ENCODE measurements around the gene DRICH1.
"Not testable (repeated sequence)": the region's sequence is repeated elsewhere in the genome, so short reads cannot be mapped to it uniquely, and the experiment has no call there.

The DRICH1 gene

GRCh38 chr22:23598805-23599518 lies 33.2 kb downstream of the DRICH1 start:
- no peak for DNase-seq (ENCODE audit: low read depth)
- no peak overlapping the region for H3K4me3 ChIP-seq (ENCODE audit: low read depth, low read length)
- TF ChIP-seq, protein P1, sequence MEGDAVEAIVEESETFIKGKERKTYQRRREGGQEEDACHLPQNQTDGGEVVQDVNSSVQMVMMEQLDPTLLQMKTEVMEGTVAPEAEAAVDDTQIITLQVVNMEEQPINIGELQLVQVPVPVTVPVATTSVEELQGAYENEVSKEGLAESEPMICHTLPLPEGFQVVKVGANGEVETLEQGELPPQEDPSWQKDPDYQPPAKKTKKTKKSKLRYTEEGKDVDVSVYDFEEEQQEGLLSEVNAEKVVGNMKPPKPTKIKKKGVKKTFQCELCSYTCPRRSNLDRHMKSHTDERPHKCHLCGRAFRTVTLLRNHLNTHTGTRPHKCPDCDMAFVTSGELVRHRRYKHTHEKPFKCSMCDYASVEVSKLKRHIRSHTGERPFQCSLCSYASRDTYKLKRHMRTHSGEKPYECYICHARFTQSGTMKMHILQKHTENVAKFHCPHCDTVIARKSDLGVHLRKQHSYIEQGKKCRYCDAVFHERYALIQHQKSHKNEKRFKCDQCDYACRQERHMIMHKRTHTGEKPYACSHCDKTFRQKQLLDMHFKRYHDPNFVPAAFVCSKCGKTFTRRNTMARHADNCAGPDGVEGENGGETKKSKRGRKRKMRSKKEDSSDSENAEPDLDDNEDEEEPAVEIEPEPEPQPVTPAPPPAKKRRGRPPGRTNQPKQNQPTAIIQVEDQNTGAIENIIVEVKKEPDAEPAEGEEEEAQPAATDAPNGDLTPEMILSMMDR (IDR thresholded peaks at IDR 0.05; ENCODE audit: insufficient read depth, low read depth, low read length, missing control alignments): no peak

- not testable (repeated sequence) for DNase-seq (ENCODE audit: low read depth); H3K4me3 ChIP-seq (ENCODE audit: low read depth, low read length)
Measured at GRCh38 chr22:23597576-23598268, 34.4 kb downstream of the DRICH1 start.

DNA sequence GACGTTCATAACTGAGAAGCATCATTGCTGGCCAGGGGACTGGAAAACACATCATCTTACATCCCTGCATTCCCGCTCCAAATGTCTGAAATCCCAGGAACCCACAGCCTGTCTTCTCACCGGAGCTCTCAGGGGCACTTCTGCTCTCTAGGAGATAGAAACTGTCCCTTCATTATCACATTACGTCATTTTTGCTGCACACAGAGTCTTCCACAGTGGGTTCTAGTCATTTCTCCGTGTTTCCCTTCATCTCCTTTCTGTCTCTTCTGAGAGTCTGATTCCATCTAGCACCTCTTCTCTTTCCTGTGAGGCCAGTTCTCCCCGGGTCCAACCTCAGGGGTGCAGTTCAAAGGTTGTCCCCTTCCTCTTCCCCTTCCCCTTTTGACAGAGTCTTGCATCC lies 36.2 kb downstream of the DRICH1 start:
- not testable (repeated sequence) for DNase-seq (ENCODE audit: low read depth); H3K4me3 ChIP-seq (ENCODE audit: low read depth, low read length)

DNA sequence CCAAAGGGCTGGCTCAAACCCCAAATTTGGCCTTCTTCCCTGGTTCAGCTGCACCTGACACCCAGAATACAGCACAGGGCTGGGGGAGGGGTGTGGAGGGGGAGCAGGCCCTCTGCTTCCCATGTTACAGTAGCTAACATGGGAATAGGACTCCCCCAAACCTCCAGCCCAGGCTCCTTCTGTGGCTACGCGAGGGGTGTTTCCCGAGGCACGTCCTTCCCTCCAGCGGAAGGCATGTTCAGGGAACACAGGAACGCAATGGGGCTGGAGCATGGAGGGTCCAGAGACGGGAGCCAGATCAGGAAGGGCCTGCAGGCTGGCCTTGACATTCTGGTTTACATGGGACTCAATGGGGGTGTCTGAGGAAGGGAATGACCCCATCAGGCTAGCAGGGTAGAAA lies 40.3 kb downstream of the DRICH1 start:
- DNase-seq (ENCODE audit: low read depth): no peak
- H3K4me3 ChIP-seq (ENCODE audit: low read depth, low read length): no peak overlapping the region
- TF ChIP-seq, protein P1 (IDR thresholded peaks at IDR 0.05; ENCODE audit: insufficient read depth, low read depth, low read length, missing control alignments): no peak

- H3K4me3 ChIP-seq (ENCODE audit: low read depth, low read length): no peak overlapping the region
- peak; percentile 74 for DNase-seq (ENCODE audit: low read depth)
- TF ChIP-seq, protein P1 (IDR thresholded peaks at IDR 0.05; ENCODE audit: insufficient read depth, low read depth, low read length, missing control alignments): peak; percentile 94
Measured at GRCh38 chr22:23591201-23591791, 40.8 kb downstream of the DRICH1 start.

GRCh38 chr22:23583836-23584235 lies 48.3 kb downstream of the DRICH1 start:
- TF ChIP-seq, protein P1 (IDR thresholded peaks at IDR 0.05; ENCODE audit: insufficient read depth, low read depth, low read length, missing control alignments): no peak
- H3K4me3 ChIP-seq (ENCODE audit: low read depth, low read length): no peak overlapping the region
- DNase-seq (ENCODE audit: low read depth): no peak

- no peak overlapping the region for H3K4me3 ChIP-seq (ENCODE audit: low read depth, low read length)
- no peak for DNase-seq (ENCODE audit: low read depth)
- TF ChIP-seq, protein P1 (IDR thresholded peaks at IDR 0.05; ENCODE audit: insufficient read depth, low read depth, low read length, missing control alignments): no peak
Measured at GRCh38 chr22:23583153-23583552, 49.0 kb downstream of the DRICH1 start.
